Breast epithelium (tissue), 3 donors: ENCODE data around the gene HSF5.

Source experiments
- POLR2A ChIP-seq: fragments of 450-650 bp; IDR thresholded peaks from one replicate; pipeline ENCODE4 v1.6.1; 2016; ENCODE audit warnings: antibody characterized with exemption, mild to moderate bottlenecking, moderate library complexity
- TF ChIP-seq, protein P1 (sequence below), 3 donors: fragments of 450-650 bp; IDR thresholded peaks; one replicate each; pipeline ENCODE4 v1.5.1; 2016 to 2017; ENCODE audit warnings: antibody characterized with exemption in 3 of 3, mild to moderate bottlenecking in 3 of 3, moderate library complexity in 3 of 3

DNA sequence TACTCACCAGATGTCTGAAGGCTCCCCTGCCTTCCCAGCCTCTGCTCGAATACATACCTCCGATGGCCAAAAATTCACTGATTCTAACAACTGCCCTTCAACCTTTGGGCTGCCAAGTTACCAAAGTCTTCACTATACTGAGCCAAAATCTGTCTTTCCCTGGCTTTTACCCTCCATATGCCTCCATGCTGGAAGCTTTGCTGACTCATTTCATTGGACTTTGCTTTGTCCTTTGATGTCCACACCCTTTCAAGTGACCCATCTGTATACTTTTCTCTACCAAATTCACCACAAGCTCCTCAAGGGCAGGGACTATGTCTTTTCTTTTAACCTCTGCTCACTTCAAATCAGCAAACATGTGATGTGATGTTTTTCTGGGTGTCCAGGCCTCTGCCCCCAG is 47.2 kb upstream of the HSF5 start:
- TF ChIP-seq, protein P1, sequence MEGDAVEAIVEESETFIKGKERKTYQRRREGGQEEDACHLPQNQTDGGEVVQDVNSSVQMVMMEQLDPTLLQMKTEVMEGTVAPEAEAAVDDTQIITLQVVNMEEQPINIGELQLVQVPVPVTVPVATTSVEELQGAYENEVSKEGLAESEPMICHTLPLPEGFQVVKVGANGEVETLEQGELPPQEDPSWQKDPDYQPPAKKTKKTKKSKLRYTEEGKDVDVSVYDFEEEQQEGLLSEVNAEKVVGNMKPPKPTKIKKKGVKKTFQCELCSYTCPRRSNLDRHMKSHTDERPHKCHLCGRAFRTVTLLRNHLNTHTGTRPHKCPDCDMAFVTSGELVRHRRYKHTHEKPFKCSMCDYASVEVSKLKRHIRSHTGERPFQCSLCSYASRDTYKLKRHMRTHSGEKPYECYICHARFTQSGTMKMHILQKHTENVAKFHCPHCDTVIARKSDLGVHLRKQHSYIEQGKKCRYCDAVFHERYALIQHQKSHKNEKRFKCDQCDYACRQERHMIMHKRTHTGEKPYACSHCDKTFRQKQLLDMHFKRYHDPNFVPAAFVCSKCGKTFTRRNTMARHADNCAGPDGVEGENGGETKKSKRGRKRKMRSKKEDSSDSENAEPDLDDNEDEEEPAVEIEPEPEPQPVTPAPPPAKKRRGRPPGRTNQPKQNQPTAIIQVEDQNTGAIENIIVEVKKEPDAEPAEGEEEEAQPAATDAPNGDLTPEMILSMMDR (IDR thresholded peaks at IDR 0.05): no peak
- no peak for TF ChIP-seq POLR2A
